ENCODE measurements around the gene FH. TPM values are rescaled to one million over a fixed set of nuclear protein-coding genes. Genes with fewer than 3 reads are reported as not detected.

FH gene
- total and polyA plus RNA-seq, 2 of the 13 experiments (the other 11 are each of a cell fraction or from before 2014, with no cell fraction given): 39.2 to 152 TPM

- 47% methylated on average over 3 of the region's 3 CpGs for WGBS (ENCODE audit: low lambda C conversion rate)
- Histone ChIP-seq H3K27ac (ENCODE audit: extremely low read length, insufficient read depth, low read length) (no peak overlapping the region), H2AFZ (ENCODE audit: low read length) (no peak overlapping the region), H3K4me3 (replicated peaks in 1 of 3; ENCODE audit: insufficient read depth in 1 of 3, low read depth in 2 of 3, low read length in 3 of 3) (no peak overlapping the region), H3K9me3 (ENCODE audit: low read length) (no peaks in the 10 kb centered on the region), H4K20me1 (ENCODE audit: insufficient read depth, low read length) (no peaks in the 10 kb centered on the region), H3K4me1 (ENCODE audit: insufficient read depth, low read length) (peaks cover 10% of the 10 kb centered on the region), H3K27me3 (ENCODE audit: control insufficient read depth in 1 of 2, insufficient read depth in 2 of 2, low read length in 2 of 2) (no peaks in the 10 kb centered on the region; a peak in 1 of 5 replicates), H3K4me2 (ENCODE audit: low read depth, low read length) (no peak overlapping the region), H3K36me3 (replicated peaks in 1 of 2; ENCODE audit: control insufficient read depth in 1 of 2, insufficient read depth in 2 of 2, low read length in 2 of 2) (no peaks in the 10 kb centered on the region), H3K9ac (ENCODE audit: insufficient read depth, low read depth, low read length) (no peak overlapping the region), H3K79me2 (ENCODE audit: insufficient read depth, low read length) (no peaks in the 10 kb centered on the region)
- no peak for DNase-seq (ENCODE audit: low spot score)
- ChIA-PET CTCF (ENCODE audit: low intra/inter-chr PET ratio, low total read pairs) (no interaction called here), POLR2A (no interaction called here)
- BruUV-seq (replicated peaks): no TSS peak
- in situ Hi-C loops (cut with HindIII; ENCODE audit: extremely low pct_ligation_motif_present, low pct_unique_long_range_greater_than_20kb) (loop anchor here (10.0 to 25.0 kb wide), 2 partner anchors 108 to 460 kb away; partner anchors contain the start of gene MAP1LC3C), intact Hi-C loops (cut with micrococcal nuclease; ENCODE audit: unreplicated experiment) (no loop called here)
- no peak for ATAC-seq
- FAIRE-seq: no peak
- TF ChIP-seq ELF3 (CRISPR knock-in tag; IDR thresholded peaks at IDR 0.05) (no peak), PRPF4 (IDR thresholded peaks at IDR 0.05; ENCODE audit: low read depth, low read length, poor library complexity, severe bottlenecking) (no peak), ZNF503 (CRISPR knock-in tag; IDR thresholded peaks at IDR 0.05) (no peak), ZNF496 (CRISPR knock-in tag; IDR thresholded peaks at IDR 0.05; ENCODE audit: insufficient replicate concordance) (no peak), TBX2 (CRISPR knock-in tag; IDR thresholded peaks at IDR 0.05; ENCODE audit: borderline replicate concordance) (no peak), ZBTB2 (CRISPR knock-in tag; IDR thresholded peaks at IDR 0.05; ENCODE audit: low read depth) (no peak), ZNF230 (CRISPR knock-in tag; IDR thresholded peaks at IDR 0.05) (no peak), CENPBD1 (CRISPR knock-in tag; IDR thresholded peaks at IDR 0.05; ENCODE audit: borderline replicate concordance, low read depth) (no peak), ELK4 (CRISPR knock-in tag; IDR thresholded peaks at IDR 0.05; ENCODE audit: borderline replicate concordance) (no peak), ZMYM4 (CRISPR knock-in tag; IDR thresholded peaks at IDR 0.05) (no peak), PHF20 (CRISPR knock-in tag; IDR thresholded peaks at IDR 0.05) (no peak), ZNF740 (CRISPR knock-in tag; IDR thresholded peaks at IDR 0.05) (no peak), ETS1 (CRISPR knock-in tag; IDR thresholded peaks at IDR 0.05) (no peak), TRAFD1 (CRISPR knock-in tag; IDR thresholded peaks at IDR 0.05; ENCODE audit: borderline replicate concordance) (no peak)
These were observed 7.6 kb upstream of the FH start for GRCh38 chr1:241527146-241527545.
